Uterus (tissue), 2 donors: ENCODE results near the gene PPAN.

Experiments used
- CTCF ChIP-seq, 4 experiments: fragments of 200-600 bp in 2 of 4; fragments of 450-650 bp in 2 of 4; sonication (generic) in 2 of 4; IDR thresholded peaks; one replicate each; pipeline ENCODE4 v1.5.1; 2016 to 2019; ENCODE audit warnings: antibody characterized with exemption in 4 of 4, mild to moderate bottlenecking in 2 of 4, moderate library complexity in 1 of 4
- POLR2A ChIP-seq, 2 donors: fragments of 450-650 bp; IDR thresholded peaks; one replicate each; pipeline ENCODE4 v1.6.1; 2016; ENCODE audit warnings: antibody characterized with exemption in 2 of 2, mild to moderate bottlenecking in 1 of 2, moderate library complexity in 1 of 2

GRCh38 chr19:10106100-10106936 lies at the start of gene PPAN:
- peak in 2 of 4 experiments; percentile 17 to 54 for TF ChIP-seq CTCF (IDR thresholded peaks at IDR 0.05)
- peak; percentile 40 to 68 for TF ChIP-seq POLR2A (IDR thresholded peaks at IDR 0.05)
